SK-N-SH treated with all-trans-retinoic acid at 6 μM for 48 hours (cell line): ENCODE measurements around the gene COL6A1.

ENCODE experiments used
- ATAC-seq: fragments of 200-7000 bp; cut with Tn5 transposase; 3 replicates; pipeline ENCODE4 v1.9.1; 2020; ENCODE audit warnings: mild to moderate bottlenecking, moderate library complexity
- ARNTL ChIP-seq: fragments of 450-650 bp; formaldehyde crosslinking; IDR thresholded peaks from 2 replicates; pipeline ENCODE4 v1.5.0; 2020; ENCODE audit warnings: low read depth, mild to moderate bottlenecking, moderate library complexity, borderline replicate concordance
- BACH2 ChIP-seq: fragments of 250-450 bp; sonication (Bioruptor Pico); IDR thresholded peaks from 2 replicates; pipeline ENCODE4 v1.9.0; 2021; ENCODE audit warnings: mild to moderate bottlenecking, borderline replicate concordance
- CREB5 ChIP-seq: fragments of 250-450 bp; sonication (Bioruptor Pico); IDR thresholded peaks from 2 replicates; pipeline ENCODE4 v1.5.1; 2020; ENCODE audit warnings: low read depth, mild to moderate bottlenecking, moderate library complexity
- CSDC2 ChIP-seq: fragments of 250-450 bp; sonication (Bioruptor Pico); IDR thresholded peaks from 2 replicates; pipeline ENCODE4 v1.5.0; 2020; ENCODE audit warnings: mild to moderate bottlenecking, moderate library complexity
- CSRNP3 ChIP-seq: fragments of 250-450 bp; sonication (Bioruptor Pico); IDR thresholded peaks from 2 replicates; pipeline ENCODE4 v1.5.1; 2021; ENCODE audit warnings: mild to moderate bottlenecking, moderate library complexity
- ESRRG ChIP-seq: fragments of 250-450 bp; sonication (Bioruptor Pico); IDR thresholded peaks from 2 replicates; pipeline ENCODE4 v1.6.1; 2021; ENCODE audit warnings: mild to moderate bottlenecking
- GLIS3 ChIP-seq: fragments of 250-450 bp; sonication (Bioruptor Pico); IDR thresholded peaks from 2 replicates; pipeline ENCODE4 v1.5.0; 2020; ENCODE audit warnings: mild to moderate bottlenecking, moderate library complexity
- ISL1 ChIP-seq: fragments of 250-450 bp; sonication (Bioruptor Pico); IDR thresholded peaks from 2 replicates; pipeline ENCODE4 v2.1.2; 2022; ENCODE audit warnings: mild to moderate bottlenecking, moderate library complexity
- OSR1 ChIP-seq: fragments of 250-450 bp; sonication (Bioruptor Pico); IDR thresholded peaks from 2 replicates; pipeline ENCODE4 v1.8.0; 2022; ENCODE audit warnings: moderate library complexity, mild to moderate bottlenecking, inconsistent platforms
- PATZ1 ChIP-seq: fragments of 250-450 bp; sonication (Bioruptor Pico); IDR thresholded peaks from 2 replicates; pipeline ENCODE4 v1.8.0; 2020; ENCODE audit warnings: mild to moderate bottlenecking, moderate library complexity, borderline replicate concordance
- POU6F1 ChIP-seq: fragments of 250-450 bp; sonication (Bioruptor Pico); IDR thresholded peaks from 2 replicates; pipeline ENCODE4 v1.8.0; 2021; ENCODE audit warnings: low read depth, mild to moderate bottlenecking, moderate library complexity, borderline replicate concordance
- PPARA ChIP-seq: fragments of 250-450 bp; sonication (Bioruptor Pico); IDR thresholded peaks from 2 replicates; pipeline ENCODE4 v1.5.0; 2020; ENCODE audit warnings: mild to moderate bottlenecking, borderline replicate concordance
- RARB ChIP-seq: fragments of 250-450 bp; sonication (Bioruptor Pico); IDR thresholded peaks from 2 replicates; pipeline ENCODE4 v1.8.0; 2021; ENCODE audit warnings: mild to moderate bottlenecking, moderate library complexity
- SNAI2 ChIP-seq: fragments of 250-450 bp; sonication (Bioruptor Pico); IDR thresholded peaks from 2 replicates; pipeline ENCODE4 v1.5.0; 2020; ENCODE audit warnings: mild to moderate bottlenecking, moderate library complexity
- TOX ChIP-seq: fragments of 250-450 bp; sonication (Bioruptor Pico); IDR thresholded peaks from 2 replicates; pipeline ENCODE4 v1.8.0; 2021; ENCODE audit warnings: mild to moderate bottlenecking, moderate library complexity, borderline replicate concordance
- ZC3H10 ChIP-seq: fragments of 250-450 bp; sonication (Bioruptor Pico); IDR thresholded peaks from 2 replicates; pipeline ENCODE4 v1.5.1; 2021; ENCODE audit warnings: mild to moderate bottlenecking, moderate library complexity
- ZFP3 ChIP-seq: fragments of 250-450 bp; sonication (Bioruptor Pico); IDR thresholded peaks from 2 replicates; pipeline ENCODE4 v1.5.0; 2020; ENCODE audit warnings: mild to moderate bottlenecking, moderate library complexity
- ZFP30 ChIP-seq: fragments of 450-650 bp; formaldehyde crosslinking; IDR thresholded peaks from 2 replicates; pipeline ENCODE4 v1.5.0; 2022; ENCODE audit warnings: mild to moderate bottlenecking, moderate library complexity
- ZNF565 ChIP-seq: fragments of 450-650 bp; formaldehyde crosslinking; conservative IDR thresholded peaks from 2 replicates; pipeline ENCODE4 v1.5.0; 2020; ENCODE audit warnings: low read depth, mild to moderate bottlenecking, moderate library complexity
- ZNF70 ChIP-seq: fragments of 450-650 bp; formaldehyde crosslinking; IDR thresholded peaks from 2 replicates; pipeline ENCODE4 v1.5.0; 2020; ENCODE audit warnings: mild to moderate bottlenecking, moderate library complexity
- ZNF8 ChIP-seq: fragments of 450-650 bp; formaldehyde crosslinking; IDR thresholded peaks from 2 replicates; pipeline ENCODE4 v1.5.0; 2020; ENCODE audit warnings: mild to moderate bottlenecking, moderate library complexity

The COL6A1 gene

GRCh38 chr21:45945066-45945867 lies 36.3 kb upstream of the COL6A1 start:
- ATAC-seq, result no peak
- no peak for TF ChIP-seq PPARA (CRISPR knock-in tag)
- no peak for TF ChIP-seq ZNF70 (CRISPR knock-in tag)
- no peak for TF ChIP-seq SNAI2 (CRISPR knock-in tag)
- TF ChIP-seq GLIS3 (CRISPR knock-in tag), result no peak
- no peak for TF ChIP-seq PATZ1 (CRISPR knock-in tag)
- TF ChIP-seq RARB (CRISPR knock-in tag), result no peak
- TF ChIP-seq OSR1 (CRISPR knock-in tag), result no peak
- no peak for TF ChIP-seq ZC3H10
- TF ChIP-seq CREB5 (CRISPR knock-in tag), result no peak
- TF ChIP-seq TOX (CRISPR knock-in tag), result no peak
- TF ChIP-seq ZNF565, result no peak
- TF ChIP-seq ARNTL (CRISPR knock-in tag), result no peak

- TF ChIP-seq ZNF565, result no peak
- no peak for TF ChIP-seq ZNF70 (CRISPR knock-in tag)
- no peak for TF ChIP-seq ZNF8 (CRISPR knock-in tag)
- no peak for TF ChIP-seq TOX (CRISPR knock-in tag)
- TF ChIP-seq, all 23 proteins: peak for 0
- ATAC-seq, result no peak
These were observed 35.7 kb upstream of the COL6A1 start for GRCh38 chr21:45945868-45946210.

- TF ChIP-seq GLIS3 (CRISPR knock-in tag) (no peak), ZFP3 (no peak), ZC3H10 (no peak), ZFP30 (CRISPR knock-in tag) (no peak), ISL1 (no peak), OSR1 (CRISPR knock-in tag) (no peak), POU6F1 (CRISPR knock-in tag) (no peak), PPARA (CRISPR knock-in tag) (no peak), CSDC2 (CRISPR knock-in tag) (no peak), ZNF565 (no peak), ESRRG (CRISPR knock-in tag) (no peak), RARB (CRISPR knock-in tag) (no peak), CREB5 (CRISPR knock-in tag) (no peak), ZNF8 (CRISPR knock-in tag) (no peak), CSRNP3 (CRISPR knock-in tag) (no peak), ARNTL (CRISPR knock-in tag) (no peak)
- ATAC-seq, result no peak
These were observed 34.3 kb upstream of the COL6A1 start for GRCh38 chr21:45947296-45947695.

GRCh38 chr21:45947716-45948255 lies 33.8 kb upstream of the COL6A1 start:
- no peak for ATAC-seq
- TF ChIP-seq ZFP3 (no peak), OSR1 (CRISPR knock-in tag) (no peak), CSRNP3 (CRISPR knock-in tag) (no peak), SNAI2 (CRISPR knock-in tag) (no peak), PPARA (CRISPR knock-in tag) (no peak), ZNF70 (CRISPR knock-in tag) (no peak), PATZ1 (CRISPR knock-in tag) (no peak), ZFP30 (CRISPR knock-in tag) (no peak), BACH2 (CRISPR knock-in tag) (no peak), CSDC2 (CRISPR knock-in tag) (no peak), RARB (CRISPR knock-in tag) (no peak), ESRRG (CRISPR knock-in tag) (no peak)
